ENCODE results near the gene PTTG2. TPM values are rescaled to one million over a fixed set of nuclear protein-coding genes. Genes with fewer than 3 reads are reported as not detected.

PTTG2 gene
- total RNA-seq, 4 donors from 2014 or later: 1.3 TPM; not detected in 3

- no peak for DNase-seq (ENCODE audit: low spot score in 2 of 2)
- Histone ChIP-seq H3K27ac (no peak overlapping the region), H3K36me3 (no peaks in the 10 kb centered on the region), H3K27me3 (no peaks in the 10 kb centered on the region), H3K4me1 (peaks cover 0 to 15% (median 0%) of the 10 kb centered on the region in 4 donors), H3K9me3 (no peaks in the 10 kb centered on the region), H3K4me3 (no peak overlapping the region)
- 73 to 92% methylated on average over 4 of the region's 4 CpGs for WGBS, 2 donors
- TF ChIP-seq POLR2A (IDR thresholded peaks at IDR 0.05) (no peak), CTCF (IDR thresholded peaks at IDR 0.05) (no peak), EP300 (IDR thresholded peaks at IDR 0.05) (no peak)
Measured at GRCh38 chr4:37935026-37935425, 25.2 kb upstream of the PTTG2 start.

GRCh38 chr4:37936889-37937498, 23.2 kb upstream of the PTTG2 start:
- no peaks in the 10 kb centered on the region for H3K27me3 ChIP-seq
- no peak overlapping the region for H3K4me3 ChIP-seq
- H3K9me3 ChIP-seq: no peaks in the 10 kb centered on the region
- H3K36me3 ChIP-seq: no peaks in the 10 kb centered on the region
- DNase-seq (ENCODE audit: low spot score in 2 of 2): no peak
- WGBS, 2 donors: 54 to 64% methylated on average over 7 of the region's 7 CpGs
- peaks cover 0 to 6% (median 0%) of the 10 kb centered on the region in 4 donors for H3K4me1 ChIP-seq
- TF ChIP-seq POLR2A (IDR thresholded peaks at IDR 0.05) (no peak), EP300 (IDR thresholded peaks at IDR 0.05) (no peak), CTCF (IDR thresholded peaks at IDR 0.05) (no peak)
- no peak overlapping the region for H3K27ac ChIP-seq

- no peaks in the 10 kb centered on the region for H3K27me3 ChIP-seq
Measured at GRCh38 chr4:37938208-37938607, 22.0 kb upstream of the PTTG2 start.

GRCh38 chr4:37946503-37947179, 13.6 kb upstream of the PTTG2 start:
- H3K4me3 ChIP-seq: no peak overlapping the region
- H3K9me3 ChIP-seq: no peaks in the 10 kb centered on the region
- H3K4me1 ChIP-seq: no peaks in the 10 kb centered on the region
- 69 to 71% methylated on average over 10 of the region's 10 CpGs for WGBS, 2 donors
- DNase-seq (ENCODE audit: low spot score in 2 of 2): no peak
- no peak overlapping the region for H3K27ac ChIP-seq
- no peaks in the 10 kb centered on the region for H3K27me3 ChIP-seq
- TF ChIP-seq CTCF (IDR thresholded peaks at IDR 0.05) (no peak), POLR2A (IDR thresholded peaks at IDR 0.05) (no peak), EP300 (IDR thresholded peaks at IDR 0.05) (peak in 1 of 2 donors; percentile 38)
- H3K36me3 ChIP-seq: no peaks in the 10 kb centered on the region

More at GRCh38 chr4:37938208-37938607, 22.0 kb upstream of the PTTG2 start:
- WGBS, 2 donors: 93 to 97% methylated on average over 3 of the region's 3 CpGs
- DNase-seq (ENCODE audit: low spot score in 2 of 2): no peak
- H3K9me3 ChIP-seq: no peaks in the 10 kb centered on the region
- H3K4me3 ChIP-seq: no peak overlapping the region
- TF ChIP-seq CTCF (IDR thresholded peaks at IDR 0.05) (no peak), POLR2A (IDR thresholded peaks at IDR 0.05) (no peak), EP300 (IDR thresholded peaks at IDR 0.05) (no peak)
- H3K27ac ChIP-seq: no peak overlapping the region
- no peaks in the 10 kb centered on the region for H3K36me3 ChIP-seq
- no peaks in the 10 kb centered on the region for H3K4me1 ChIP-seq

GRCh38 chr4:37948542-37948941, 11.7 kb upstream of the PTTG2 start:
- Histone ChIP-seq H3K27ac (no peak overlapping the region), H3K27me3 (no peaks in the 10 kb centered on the region), H3K4me3 (no peak overlapping the region), H3K4me1 (no peaks in the 10 kb centered on the region), H3K36me3 (no peaks in the 10 kb centered on the region), H3K9me3 (no peaks in the 10 kb centered on the region)
- 85 to 91% methylated on average over 4 of the region's 4 CpGs for WGBS, 2 donors
- no peak for TF ChIP-seq CTCF (IDR thresholded peaks at IDR 0.05)
- TF ChIP-seq POLR2A (IDR thresholded peaks at IDR 0.05): no peak
- no peak for TF ChIP-seq EP300 (IDR thresholded peaks at IDR 0.05)
- DNase-seq (ENCODE audit: low spot score in 2 of 2): no peak

Measured in tibial nerve (tissue), 4 donors.